GM18909 (cell line): ENCODE results near the gene NANOS3.

Experiments
- ATAC-seq: cut with Tn5 transposase; IDR thresholded peaks from one replicate; pipeline ENCODE4 v1.9.1; 2021; ENCODE audit warnings: mild to moderate bottlenecking; ENCODE audit not compliant: unreplicated experiment, poor library complexity

The NANOS3 gene

DNA sequence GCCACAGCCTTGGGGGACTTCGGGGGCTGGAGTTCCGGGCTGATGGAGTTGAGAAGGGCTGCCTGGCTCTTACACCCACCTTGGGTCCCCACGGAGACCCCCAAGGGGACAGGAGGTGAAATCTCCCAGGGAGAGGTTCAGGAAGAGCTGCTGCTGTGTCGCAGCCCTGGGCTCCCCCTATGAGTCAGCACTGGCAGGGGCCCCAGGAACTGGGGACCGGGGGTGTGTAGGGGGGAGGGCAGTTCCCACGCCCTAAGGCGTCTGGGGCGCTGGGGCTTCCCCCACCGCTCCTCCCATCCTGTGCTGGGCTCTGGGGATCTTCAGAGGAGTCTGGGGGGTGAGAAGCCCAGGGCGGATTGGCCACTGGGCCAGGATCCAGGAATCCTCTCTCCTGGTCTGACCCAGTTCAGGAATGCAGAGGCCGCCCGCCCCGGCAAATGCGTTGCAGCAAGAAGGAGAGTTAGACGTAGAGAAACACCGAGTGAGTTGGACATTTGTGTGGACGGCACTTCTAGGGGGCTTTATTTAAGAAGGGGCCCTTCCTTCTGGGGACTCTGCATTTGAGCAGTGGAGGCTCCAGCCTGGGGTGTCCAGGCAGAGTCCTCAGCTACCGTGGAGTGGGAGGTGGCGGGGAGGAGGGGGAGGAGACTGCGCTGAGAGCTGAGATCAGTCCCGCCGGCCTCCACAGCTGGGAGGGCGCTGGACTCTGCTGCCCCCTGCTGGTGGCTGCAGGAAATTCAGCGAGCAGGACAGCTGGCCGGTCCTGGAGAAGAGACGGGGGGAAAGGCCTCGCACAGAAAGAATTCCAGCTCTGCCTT, 15.0 kb upstream of the NANOS3 start:
- ATAC-seq, result peak; percentile 72

GRCh38 chr19:13864046-13864666, 12.8 kb upstream of the NANOS3 start:
- no peak for ATAC-seq

GRCh38 chr19:13864667-13865570, 12.0 kb upstream of the NANOS3 start:
- ATAC-seq, result no peak

- no peak for ATAC-seq
Measured at GRCh38 chr19:13865571-13866462, 11.1 kb upstream of the NANOS3 start.

- ATAC-seq, result no peak
Measured at GRCh38 chr19:13866463-13867046, 10.4 kb upstream of the NANOS3 start.

DNA sequence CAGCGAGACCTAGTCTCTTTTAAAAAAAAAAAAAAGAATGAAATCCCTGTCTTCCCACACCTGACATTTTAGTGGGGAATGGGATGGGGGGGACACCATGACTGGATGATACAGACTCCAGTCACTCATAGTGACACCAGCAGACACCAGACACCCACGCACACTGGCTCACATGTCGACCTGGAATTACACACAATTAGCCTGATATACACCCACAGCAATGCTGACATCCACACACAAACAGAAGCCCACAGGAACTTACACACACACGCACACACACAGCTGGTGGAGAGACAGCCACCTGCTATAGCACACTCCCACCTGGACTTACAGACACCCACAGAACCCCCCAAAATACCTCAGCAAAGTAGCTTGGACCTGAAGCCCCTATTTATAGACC, 8.3 kb upstream of the NANOS3 start:
- ATAC-seq, result no peak

GRCh38 chr19:13869281-13869680, 7.7 kb upstream of the NANOS3 start:
- ATAC-seq, result no peak

DNA sequence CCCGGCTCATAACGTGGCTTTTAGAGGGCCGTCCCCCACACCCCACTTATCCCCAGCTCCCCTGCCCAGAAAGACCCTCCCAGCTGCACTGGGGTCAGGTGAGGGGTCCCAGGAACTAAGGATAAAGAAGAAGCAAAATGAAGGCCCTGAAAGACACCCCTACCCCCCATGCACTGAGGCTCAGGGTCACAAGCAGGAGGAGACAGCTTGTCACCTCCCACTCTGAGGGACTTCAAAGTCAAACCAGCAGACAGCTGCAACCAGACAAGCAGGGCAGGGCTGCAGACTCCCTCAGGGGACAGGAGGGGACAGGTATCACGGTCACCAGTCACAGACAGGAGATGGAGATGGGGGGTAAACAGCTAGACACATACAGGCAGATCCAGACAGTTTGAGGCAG, 6.1 kb upstream of the NANOS3 start:
- ATAC-seq, result no peak

DNA sequence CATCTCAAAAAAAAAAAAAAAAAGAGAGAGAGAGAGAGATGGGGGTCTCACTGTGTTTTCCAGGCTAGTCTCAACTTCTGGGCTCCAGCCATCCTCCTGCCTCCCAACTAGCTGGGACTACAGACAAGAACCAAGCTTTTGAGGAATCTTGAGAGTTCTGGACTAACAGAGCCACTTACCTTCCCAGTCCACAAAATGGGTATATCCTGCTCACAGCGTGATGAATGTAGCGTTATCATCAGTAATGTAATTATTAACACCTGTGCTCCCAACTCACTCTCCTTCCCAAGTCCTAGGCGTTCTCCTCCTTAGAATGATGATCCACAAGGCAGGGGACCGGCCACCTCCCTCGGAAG, 4.6 kb upstream of the NANOS3 start:
- no peak for ATAC-seq

DNA sequence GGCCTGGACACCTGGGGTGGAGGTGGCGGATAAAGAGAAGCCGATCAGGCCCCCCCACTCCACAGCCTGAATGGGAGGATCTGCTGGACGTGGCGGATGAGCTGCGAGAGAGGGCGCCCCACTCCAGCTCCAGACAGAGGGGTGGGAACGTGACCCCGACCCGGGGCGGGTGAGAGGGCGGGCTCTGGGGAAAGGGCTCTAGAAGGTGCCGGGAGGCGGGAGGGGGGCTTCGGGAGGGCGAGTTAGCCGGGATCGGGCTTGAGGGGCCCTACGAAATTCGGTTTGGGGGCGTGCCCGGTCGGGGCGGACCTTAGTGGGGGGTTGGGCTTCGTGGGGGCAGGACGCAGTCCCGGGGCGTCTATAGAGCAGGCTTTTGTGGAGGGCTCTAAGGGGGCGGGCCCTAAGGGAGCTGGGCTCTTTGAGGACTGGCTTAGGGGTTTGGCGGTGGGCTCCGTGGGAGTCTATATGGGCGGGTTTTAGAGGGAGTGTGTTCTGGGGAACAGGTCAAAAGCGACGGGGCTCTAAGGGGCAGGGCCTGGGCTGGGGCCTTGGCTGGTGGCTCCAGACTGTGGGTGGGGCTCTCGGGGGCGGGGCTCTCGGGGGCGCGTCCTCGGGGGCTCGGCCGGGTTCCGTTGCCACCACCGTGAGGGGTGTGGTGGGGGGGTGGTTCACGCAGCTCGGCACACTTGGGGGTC, 4.1 kb upstream of the NANOS3 start:
- ATAC-seq, result no peak

DNA sequence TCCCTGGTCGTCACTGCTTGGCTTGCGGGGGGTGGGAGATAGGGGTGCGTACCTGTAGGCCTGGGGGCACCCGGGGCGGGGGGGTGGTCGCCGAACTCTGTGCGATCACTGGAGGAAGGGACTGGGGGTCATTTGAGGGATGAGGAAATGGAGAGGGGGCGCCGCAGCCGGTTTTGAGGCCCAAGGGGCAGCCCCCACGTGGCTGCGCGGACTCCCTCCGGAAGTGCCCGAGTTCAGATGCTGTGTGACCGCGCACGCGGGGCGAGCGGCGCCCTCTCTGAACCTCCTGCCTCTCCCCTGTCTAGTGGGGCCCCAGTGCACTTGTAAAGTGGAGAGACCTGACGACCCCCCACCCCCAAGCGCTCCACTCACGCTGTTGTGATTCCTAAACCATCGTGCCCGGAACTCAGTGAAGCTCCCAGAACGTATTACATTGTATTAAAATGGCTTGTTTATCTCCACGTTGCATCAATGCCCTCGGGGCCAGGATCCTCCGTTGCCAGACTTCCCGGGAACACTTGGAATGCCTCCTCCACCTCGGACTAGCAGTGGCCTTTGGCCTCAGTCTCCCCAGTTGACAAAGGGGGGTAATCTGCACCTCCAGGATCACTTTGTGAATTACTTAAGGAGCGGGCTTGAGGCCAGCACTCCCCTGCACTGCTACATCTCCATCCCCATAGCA, 3.0 kb upstream of the NANOS3 start:
- ATAC-seq, result no peak

GRCh38 chr19:13875824-13876223, 1.1 kb upstream of the NANOS3 start:
- no peak for ATAC-seq

DNA sequence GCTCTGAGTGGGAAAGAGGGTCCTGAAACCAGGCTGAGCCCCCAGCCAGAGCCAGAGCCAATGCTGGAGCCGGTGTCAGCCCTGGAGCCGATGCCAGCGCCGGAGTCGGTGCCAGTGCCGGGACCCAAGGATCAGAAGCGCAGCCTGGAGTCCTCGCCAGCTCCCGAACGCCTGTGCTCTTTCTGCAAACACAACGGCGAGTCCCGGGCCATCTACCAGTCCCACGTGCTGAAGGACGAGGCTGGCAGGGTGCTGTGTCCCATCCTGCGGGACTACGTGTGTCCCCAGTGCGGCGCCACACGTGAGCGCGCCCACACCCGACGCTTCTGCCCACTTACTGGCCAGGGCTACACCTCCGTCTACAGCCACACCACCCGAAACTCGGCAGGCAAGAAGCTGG, 369 bp downstream of the NANOS3 start:
- no peak for ATAC-seq

- peak; percentile 81 for ATAC-seq
Measured at GRCh38 chr19:13880059-13881043, 3.4 kb downstream of the NANOS3 start.

DNA sequence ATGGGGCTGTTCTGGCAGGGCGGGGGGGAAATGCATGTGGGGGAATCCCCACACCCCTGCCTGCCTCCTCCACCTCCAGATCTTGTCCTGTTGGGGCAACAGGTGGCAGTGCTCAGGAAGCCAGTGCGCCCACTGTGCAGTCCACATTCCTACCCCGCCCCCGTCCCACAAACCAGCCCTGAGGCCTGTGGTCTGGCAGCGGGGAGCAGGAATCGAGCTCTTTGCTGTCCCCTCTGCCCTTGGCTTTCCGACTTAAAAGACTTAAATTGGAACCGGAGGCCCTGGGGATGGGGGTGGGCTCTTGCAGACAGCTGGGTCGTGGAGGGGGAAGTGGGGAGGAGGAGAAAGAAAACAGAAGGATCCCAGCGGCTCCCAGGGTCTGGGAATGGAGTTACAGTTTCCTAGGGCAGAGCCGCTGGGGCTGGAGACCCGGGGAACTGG, 4.3 kb downstream of the NANOS3 start:
- ATAC-seq, result no peak

DNA sequence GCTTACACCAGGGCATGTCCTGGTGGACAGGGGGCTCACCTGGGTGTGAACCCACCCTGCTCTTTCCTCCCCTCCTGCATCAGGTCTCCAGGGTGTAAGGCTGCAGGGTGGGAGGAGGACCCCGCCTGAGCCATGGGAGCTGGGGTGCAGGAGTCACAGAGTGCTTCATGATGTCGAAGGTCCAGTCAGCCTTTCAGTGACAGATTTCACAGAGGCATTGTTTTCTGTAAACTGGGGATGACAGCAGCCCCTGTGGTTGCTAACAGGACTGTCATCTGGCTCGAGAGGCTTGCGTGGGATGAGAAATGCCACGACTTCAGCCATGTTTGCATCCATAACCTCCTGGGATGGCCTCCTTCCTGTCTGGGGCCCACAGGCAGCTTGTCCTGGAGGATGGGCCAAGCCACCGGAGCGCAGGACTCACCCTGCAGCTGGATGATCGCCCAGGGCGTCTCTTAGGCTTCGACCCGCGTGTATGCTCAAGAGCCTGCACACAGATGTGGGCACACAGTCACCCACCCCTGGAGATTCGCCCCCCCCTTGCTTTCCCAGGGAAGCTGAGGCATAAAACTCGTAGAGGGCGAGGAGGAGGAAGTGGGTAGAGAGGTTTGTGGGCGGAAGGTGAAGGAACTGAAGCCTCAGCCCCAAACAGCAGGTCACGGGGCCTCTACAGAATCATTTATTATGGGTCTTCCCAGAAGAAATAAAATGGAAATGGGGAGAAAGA, 4.9 kb downstream of the NANOS3 start:
- no peak for ATAC-seq

DNA sequence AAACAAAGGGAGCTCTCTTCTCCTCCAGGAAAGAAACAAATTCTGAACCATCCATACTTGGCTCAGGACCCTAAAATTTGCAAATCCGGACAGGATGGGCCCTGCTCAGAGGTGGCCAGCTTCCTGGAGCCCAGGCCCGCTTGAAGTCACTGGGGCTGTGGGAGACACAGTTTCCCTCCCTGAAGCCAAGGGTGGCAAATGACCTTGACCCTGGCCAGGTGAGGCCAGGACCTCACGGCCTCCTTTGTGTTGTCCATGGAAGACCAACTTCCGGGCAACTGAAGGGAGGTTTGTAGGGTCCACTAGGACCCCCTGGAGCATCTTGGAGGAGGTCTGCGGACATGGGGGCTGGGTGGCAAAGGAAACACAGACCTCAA, 5.5 kb downstream of the NANOS3 start:
- no peak for ATAC-seq
